Endothelial cell (in vitro differentiated cells): ENCODE data around the gene FAM174B. TPM values are rescaled to one million over a fixed set of nuclear protein-coding genes. Genes with fewer than 3 reads are reported as not detected.
A peak's percentile ranks its signal among the peaks of the same experiment; 100 is the strongest.
"Not testable (repeated sequence)": the region's sequence is repeated elsewhere in the genome, so short reads cannot be mapped to it uniquely, and the experiment has no call there.

Experiments used
- DNase-seq: peaks from one replicate; pipeline ENCODE4 v3.0.0; 2021; ENCODE audit warnings: low spot score
- H3K27ac Mint-ChIP-seq: one replicate; pipeline ENCODE4 v1.8.0; 2021; ENCODE audit warnings: mixed read lengths, inconsistent platforms; ENCODE audit not compliant: unreplicated experiment
- H3K27me3 Mint-ChIP-seq: one replicate; pipeline ENCODE4 v1.8.0; 2021; ENCODE audit warnings: mild to moderate bottlenecking, moderate library complexity, mixed read lengths, inconsistent platforms; ENCODE audit not compliant: unreplicated experiment
- H3K36me3 Mint-ChIP-seq: one replicate; pipeline ENCODE4 v1.8.0; 2021; ENCODE audit warnings: mild to moderate bottlenecking, low read depth, mixed read lengths, inconsistent platforms; ENCODE audit not compliant: unreplicated experiment
- H3K4me1 Mint-ChIP-seq: one replicate; pipeline ENCODE4 v1.8.0; 2021; ENCODE audit warnings: mild to moderate bottlenecking, mixed read lengths, inconsistent platforms; ENCODE audit not compliant: unreplicated experiment
- H3K4me3 Mint-ChIP-seq: one replicate; pipeline ENCODE4 v1.8.0; 2021; ENCODE audit warnings: mild to moderate bottlenecking, mixed read lengths, inconsistent platforms; ENCODE audit not compliant: unreplicated experiment
- H3K9me3 Mint-ChIP-seq: one replicate; pipeline ENCODE4 v1.8.0; 2021; ENCODE audit warnings: mixed read lengths, inconsistent platforms; ENCODE audit not compliant: unreplicated experiment
- CTCF ChIP-seq: fragments of 200-600 bp; sonication (generic); IDR thresholded peaks from one replicate; pipeline ENCODE4 v1.5.0; 2021; ENCODE audit warnings: antibody characterized with exemption; ENCODE audit not compliant: unreplicated experiment
- total RNA-seq: library from RNA; stranded (reverse); fragmentation: NEBNext Ultra II Directional; extraction: Animal tissue kit (Norgen Biotek cat#: 25700); gene quantifications from one replicate; pipeline ENCODE4 v1.2.1, GENCODE V29; 2021; ENCODE audit not compliant: unreplicated experiment

FAM174B gene
- total RNA-seq, 1 donor from 2014 or later: 163 TPM

GRCh38 chr15:92610101-92610520 lies 45.5 kb downstream of the FAM174B start:
- no peak for DNase-seq
- Mint-ChIP-seq H3K36me3 (peaks cover 52% of the 10 kb centered on the region), H3K9me3 (no peaks in the 10 kb centered on the region), H3K27me3 (peaks cover 6% of the 10 kb centered on the region), H3K4me1 (peaks cover 14% of the 10 kb centered on the region), H3K4me3 (no peak overlapping the region), H3K27ac (peak overlapping the region; percentile 48)
- TF ChIP-seq CTCF: no peak

GRCh38 chr15:92608866-92609700 lies 46.5 kb downstream of the FAM174B start:
- H3K27ac Mint-ChIP-seq: no peak overlapping the region
- no peak for DNase-seq
- H3K27me3 Mint-ChIP-seq: peaks cover 6% of the 10 kb centered on the region
- TF ChIP-seq CTCF: no peak
- no peaks in the 10 kb centered on the region for H3K9me3 Mint-ChIP-seq
- peaks cover 4% of the 10 kb centered on the region for H3K4me1 Mint-ChIP-seq
- no peak overlapping the region for H3K4me3 Mint-ChIP-seq
- H3K36me3 Mint-ChIP-seq: peaks cover 47% of the 10 kb centered on the region

GRCh38 chr15:92606836-92607150 lies 48.8 kb downstream of the FAM174B start:
- H3K4me1 Mint-ChIP-seq, H3K27me3 Mint-ChIP-seq: not testable (repeated sequence)

GRCh38 chr15:92606126-92606835 lies 49.3 kb downstream of the FAM174B start:
- Mint-ChIP-seq H3K4me3 (no peak overlapping the region), H3K4me1 (no peaks in the 10 kb centered on the region), H3K27me3 (peaks cover 4% of the 10 kb centered on the region), H3K36me3 (peaks cover 34% of the 10 kb centered on the region), H3K27ac (no peak overlapping the region), H3K9me3 (no peaks in the 10 kb centered on the region)
- TF ChIP-seq CTCF: no peak
- no peak for DNase-seq

More at GRCh38 chr15:92606836-92607150, 48.8 kb downstream of the FAM174B start:
- not testable (repeated sequence) for DNase-seq, H3K27ac Mint-ChIP-seq, H3K9me3 Mint-ChIP-seq, H3K4me3 Mint-ChIP-seq
- H3K36me3 Mint-ChIP-seq: peaks cover 37% of the 10 kb centered on the region

- DNase-seq: no peak
- peaks cover 38% of the 10 kb centered on the region for H3K36me3 Mint-ChIP-seq
- H3K27me3 Mint-ChIP-seq: peaks cover 4% of the 10 kb centered on the region
- TF ChIP-seq CTCF: no peak
- H3K4me1 Mint-ChIP-seq: peaks cover 3% of the 10 kb centered on the region
- no peak overlapping the region for H3K27ac Mint-ChIP-seq
- no peak overlapping the region for H3K4me3 Mint-ChIP-seq
- H3K9me3 Mint-ChIP-seq: no peaks in the 10 kb centered on the region
Measured at GRCh38 chr15:92605225-92605944, 50.2 kb downstream of the FAM174B start.
